Measurements from ENCODE around the gene ATP1B3.
"Not testable (repeated sequence)": the region's sequence is repeated elsewhere in the genome, so short reads cannot be mapped to it uniquely, and the experiment has no call there.

The ATP1B3 gene

GRCh38 chr3:141876381-141876890, at the start of gene ATP1B3:
TSS of gene ATP1B3 (plus strand) at chr3:141876643. CDS start at chr3:141876802, 159 bp downstream.
- DNase-seq, result peak; percentile 85

DNA sequence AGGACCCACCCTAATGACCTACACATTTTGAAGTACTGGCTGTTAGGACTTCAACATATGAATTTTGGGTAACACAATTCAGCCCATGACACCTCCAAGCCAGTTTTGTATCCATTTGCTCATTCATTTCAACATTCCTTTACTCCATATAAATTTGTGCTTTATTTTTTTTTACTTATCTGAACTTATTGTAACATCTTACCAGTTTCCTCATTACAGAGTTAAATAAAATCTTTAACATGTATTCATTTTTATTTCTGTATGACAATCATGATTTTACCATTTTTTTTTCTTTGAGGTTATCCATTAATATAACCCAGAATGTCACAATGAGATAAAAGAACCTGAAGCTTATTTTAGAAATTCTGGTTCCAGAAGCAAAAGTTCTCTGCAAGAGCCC, 48.0 kb upstream of the ATP1B3 start:
- DNase-seq, result no peak

DNA sequence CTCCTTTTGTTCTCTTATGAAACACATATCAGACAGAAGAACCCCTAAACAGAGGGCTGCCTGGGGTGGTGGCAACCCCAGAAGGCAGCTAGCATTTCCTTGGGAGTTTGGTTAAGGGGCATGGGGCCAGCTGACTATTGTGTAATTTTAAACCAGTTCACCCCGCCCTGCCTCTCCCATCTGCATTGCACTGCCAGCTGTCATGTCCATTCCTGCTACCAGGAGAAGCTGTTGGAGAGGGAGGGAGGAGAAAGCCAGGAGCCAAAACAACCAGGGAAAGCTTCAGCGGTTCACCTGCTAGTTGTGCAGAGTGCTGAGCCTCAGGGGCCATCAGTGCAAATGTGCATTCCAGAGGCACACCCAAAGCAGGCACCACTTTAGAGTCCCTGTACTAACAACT, 47.6 kb upstream of the ATP1B3 start:
- no peak for DNase-seq

- DNase-seq, result no peak
Observed at GRCh38 chr3:141830508-141830907, 45.9 kb upstream of the ATP1B3 start.

- no peak for DNase-seq
Observed at GRCh38 chr3:141834292-141834691, 42.2 kb upstream of the ATP1B3 start.

DNA sequence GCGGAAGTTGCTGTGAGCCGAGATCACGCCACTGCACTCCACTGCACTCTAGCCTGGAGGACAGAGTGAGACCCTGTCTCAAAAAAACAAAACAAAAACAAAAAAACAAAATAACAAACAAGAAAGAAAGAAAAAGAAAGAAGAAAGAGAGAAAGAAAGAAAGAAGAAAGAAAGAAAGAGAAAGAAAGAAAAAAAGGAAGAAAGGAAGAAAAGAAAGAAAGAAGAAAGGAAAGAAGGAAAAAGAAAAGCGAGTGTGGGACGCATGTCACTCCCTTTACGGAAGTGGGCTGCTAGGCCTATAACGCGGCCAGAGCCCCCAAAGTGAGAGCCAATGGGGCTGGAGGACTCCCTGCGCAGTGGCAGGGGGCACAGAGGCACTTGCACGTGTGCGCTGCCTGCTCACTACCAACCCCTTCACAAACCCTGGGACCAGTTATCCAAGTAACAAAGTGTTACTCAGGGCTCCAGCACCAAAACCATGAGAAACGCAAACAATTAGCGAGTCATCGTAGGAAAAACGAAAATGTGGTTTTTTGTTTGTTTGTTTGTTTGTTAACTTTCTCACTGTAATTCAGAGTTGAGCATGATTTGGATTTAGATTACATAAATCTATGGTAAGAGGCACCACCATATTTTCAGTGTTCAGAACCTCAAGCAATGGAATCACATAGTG, 40.8 kb upstream of the ATP1B3 start:
- DNase-seq, result no peak

- DNase-seq, result no peak
Observed at GRCh38 chr3:141839389-141839788, 37.1 kb upstream of the ATP1B3 start.

DNA sequence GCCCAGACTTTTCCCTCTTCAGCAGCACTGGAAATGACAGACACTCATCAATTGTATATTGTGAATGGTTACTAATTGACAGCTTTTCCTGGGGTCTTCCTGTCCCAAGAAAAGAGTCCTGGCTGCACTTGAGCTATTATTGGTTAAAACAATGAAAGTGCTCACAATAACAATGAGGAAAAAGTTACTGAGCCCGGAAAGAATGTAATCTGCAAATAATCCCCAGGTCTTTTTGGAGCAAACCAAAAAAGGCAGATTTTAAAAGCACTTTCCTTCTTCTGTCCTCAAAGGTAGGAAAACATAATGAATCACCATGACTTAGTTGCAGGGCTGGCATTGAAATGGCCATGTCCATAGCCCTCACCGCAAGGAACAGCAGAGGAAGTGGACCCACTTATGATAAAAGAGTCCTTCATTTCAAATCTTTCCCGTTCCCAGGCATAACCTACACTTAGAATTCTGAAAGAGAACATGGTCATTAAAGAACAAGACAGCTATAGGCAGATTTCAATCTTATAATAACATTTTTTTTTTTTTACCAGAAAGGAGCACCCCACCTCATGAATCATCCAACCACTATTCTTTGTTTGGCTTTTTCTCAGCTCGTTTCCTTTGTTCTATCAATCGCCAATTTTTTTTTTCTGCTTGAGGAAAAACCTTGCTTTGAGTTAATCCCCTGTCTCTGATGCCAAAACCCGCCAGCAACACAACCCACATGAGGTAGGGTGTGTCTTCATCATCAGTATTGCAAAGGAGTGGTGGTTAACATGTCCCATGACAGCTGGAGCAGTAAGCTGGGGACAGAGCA, 35.5 kb upstream of the ATP1B3 start:
- DNase-seq, result peak; percentile 4

DNA sequence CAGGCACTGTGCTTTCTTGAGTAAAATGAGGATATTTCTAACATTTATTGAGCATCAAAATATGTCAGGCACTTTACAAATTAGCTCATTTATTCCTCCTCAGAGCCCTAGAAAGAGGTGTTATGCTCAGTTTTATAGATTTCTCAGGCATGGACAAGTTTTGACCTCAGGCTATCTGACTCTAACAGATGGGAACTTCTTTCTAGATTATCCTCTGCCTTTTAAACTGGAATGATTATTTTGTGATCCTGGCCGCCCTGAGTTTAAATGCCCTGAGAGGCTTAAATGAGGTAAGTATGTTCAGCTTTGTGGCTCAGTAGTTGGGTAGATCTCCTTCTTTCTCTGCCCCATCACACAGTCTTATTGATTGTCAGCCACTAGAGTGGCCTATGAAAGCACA, 32.3 kb upstream of the ATP1B3 start:
- DNase-seq, result no peak

GRCh38 chr3:141844812-141845211, 31.6 kb upstream of the ATP1B3 start:
- DNase-seq, result no peak

GRCh38 chr3:141845407-141846049, 30.9 kb upstream of the ATP1B3 start:
- peak; percentile 22 for DNase-seq

GRCh38 chr3:141846050-141846433, 30.4 kb upstream of the ATP1B3 start:
- DNase-seq, result no peak

- not testable (repeated sequence) for DNase-seq
Observed at GRCh38 chr3:141848159-141848748, 28.2 kb upstream of the ATP1B3 start.

- DNase-seq, result no peak
Observed at GRCh38 chr3:141849056-141849815, 27.2 kb upstream of the ATP1B3 start.

DNA sequence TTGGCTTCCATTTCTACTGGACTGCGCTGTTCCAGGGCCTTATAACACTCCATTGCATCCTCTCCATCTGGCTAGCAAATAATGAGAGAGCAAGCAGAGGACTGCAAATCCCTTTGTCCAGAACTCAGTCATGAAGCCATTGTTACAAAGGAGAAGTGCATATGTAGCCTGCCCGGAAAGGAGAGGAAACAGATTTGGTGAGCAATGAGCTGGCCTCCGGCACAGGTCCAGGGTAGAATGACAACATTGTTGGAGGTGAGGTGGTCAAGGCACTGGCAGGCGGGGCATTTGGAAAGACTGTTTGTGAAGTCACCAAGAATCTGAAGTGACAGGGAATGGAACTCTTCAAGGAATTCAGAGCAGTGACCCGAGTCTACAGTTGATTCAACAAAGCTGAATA, 25.0 kb upstream of the ATP1B3 start:
- no peak for DNase-seq

DNA sequence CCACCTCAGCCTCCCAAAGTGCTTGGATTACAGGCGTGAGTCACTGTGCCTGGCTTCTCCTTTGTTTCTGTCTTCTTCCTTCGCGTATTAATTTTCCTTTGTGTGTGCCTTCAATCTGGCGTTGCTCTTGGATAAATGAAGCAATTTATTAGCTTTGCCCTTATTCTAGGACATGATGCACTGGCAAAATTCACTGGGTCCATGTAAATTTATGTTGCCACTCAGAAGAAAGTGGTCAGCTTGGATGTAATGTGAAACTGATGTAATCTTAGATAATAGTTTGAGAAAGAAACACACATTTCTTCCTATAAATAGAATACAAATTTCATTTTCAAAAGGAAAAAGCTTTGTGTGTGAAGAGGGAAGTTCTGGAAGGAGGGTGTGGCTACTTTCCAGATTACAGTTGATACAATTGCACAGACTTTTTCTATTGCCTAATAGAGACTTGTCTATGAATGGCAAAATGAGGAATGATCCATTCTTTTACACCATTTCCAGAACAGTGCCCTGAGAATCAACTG, 23.3 kb upstream of the ATP1B3 start:
- DNase-seq, result no peak

- no peak for DNase-seq
Observed at GRCh38 chr3:141853629-141854168, 22.7 kb upstream of the ATP1B3 start.

- DNase-seq, result no peak
Observed at GRCh38 chr3:141854599-141854998, 21.8 kb upstream of the ATP1B3 start.

DNA sequence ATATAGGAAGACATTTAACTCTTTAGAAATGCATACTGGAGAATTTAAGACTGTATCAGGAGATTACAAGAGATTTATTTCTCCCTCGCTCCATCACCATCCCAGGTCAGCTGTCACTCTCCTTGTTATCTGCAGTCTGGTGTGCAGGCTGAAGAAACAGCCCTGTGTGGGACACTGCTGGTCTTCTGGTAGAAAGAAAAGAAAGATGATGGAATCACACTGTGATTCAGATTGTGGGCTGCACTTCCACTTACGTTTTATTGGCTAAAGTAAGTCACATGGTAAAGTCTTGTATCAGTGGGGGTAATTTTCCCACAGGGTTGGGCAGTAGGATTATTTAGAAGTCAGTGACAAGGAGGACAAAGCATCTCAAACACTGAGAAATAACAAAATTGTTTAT, 18.1 kb upstream of the ATP1B3 start:
- DNase-seq, result no peak

- DNase-seq, result no peak
Observed at GRCh38 chr3:141859651-141860050, 16.8 kb upstream of the ATP1B3 start.

DNA sequence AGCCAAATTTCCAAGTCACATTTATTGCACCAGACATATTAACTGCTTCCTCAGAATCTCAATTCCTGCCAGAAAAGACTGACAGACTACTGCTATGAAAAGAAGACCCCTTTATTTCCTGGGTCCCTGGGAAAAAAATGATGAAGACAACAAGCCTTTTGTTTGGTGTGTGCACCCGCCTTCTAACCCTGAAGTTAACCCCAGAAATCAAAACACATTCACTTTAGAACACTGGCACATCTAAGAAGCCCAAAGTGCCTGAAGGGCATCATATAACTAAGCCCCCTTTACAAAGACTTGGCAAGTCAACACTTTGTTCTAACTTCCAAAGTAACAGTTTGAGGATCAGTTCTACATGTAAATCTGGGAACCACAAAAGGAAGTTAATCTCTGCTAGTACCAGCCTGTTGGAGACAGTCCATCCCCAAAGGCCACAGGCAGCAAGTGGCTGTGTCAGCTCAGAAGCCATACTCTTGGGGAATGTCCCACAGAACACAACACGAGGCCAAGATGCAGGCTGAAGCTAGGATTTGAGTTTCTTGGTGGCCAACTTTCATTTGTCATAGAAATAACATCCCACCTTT, 16.3 kb upstream of the ATP1B3 start:
- no peak for DNase-seq
